Stimulated activated CD8-positive, alpha-beta memory T cell treated with anti-CD3 and anti-CD28 coated beads, Interleukin-7, amount 100 ng/mL, for 48 hours (primary cell): ENCODE results near the gene LLGL2.
"Not testable (repeated sequence)": the region's sequence is repeated elsewhere in the genome, so short reads cannot be mapped to it uniquely, and the experiment has no call there.

Experiments
- DNase-seq, 2 donors: peaks; one replicate each; pipeline ENCODE4 v3.0.0-alpha.2; 2020; ENCODE audit warnings: low read depth in 1 of 2; ENCODE audit errors: extremely low read depth in 1 of 2

The LLGL2 gene

GRCh38 chr17:75520413-75520812 is 5.1 kb upstream of the LLGL2 start:
- not testable (repeated sequence) for DNase-seq

- no peak for DNase-seq
Observed at GRCh38 chr17:75521290-75521689, 4.2 kb upstream of the LLGL2 start.

DNA sequence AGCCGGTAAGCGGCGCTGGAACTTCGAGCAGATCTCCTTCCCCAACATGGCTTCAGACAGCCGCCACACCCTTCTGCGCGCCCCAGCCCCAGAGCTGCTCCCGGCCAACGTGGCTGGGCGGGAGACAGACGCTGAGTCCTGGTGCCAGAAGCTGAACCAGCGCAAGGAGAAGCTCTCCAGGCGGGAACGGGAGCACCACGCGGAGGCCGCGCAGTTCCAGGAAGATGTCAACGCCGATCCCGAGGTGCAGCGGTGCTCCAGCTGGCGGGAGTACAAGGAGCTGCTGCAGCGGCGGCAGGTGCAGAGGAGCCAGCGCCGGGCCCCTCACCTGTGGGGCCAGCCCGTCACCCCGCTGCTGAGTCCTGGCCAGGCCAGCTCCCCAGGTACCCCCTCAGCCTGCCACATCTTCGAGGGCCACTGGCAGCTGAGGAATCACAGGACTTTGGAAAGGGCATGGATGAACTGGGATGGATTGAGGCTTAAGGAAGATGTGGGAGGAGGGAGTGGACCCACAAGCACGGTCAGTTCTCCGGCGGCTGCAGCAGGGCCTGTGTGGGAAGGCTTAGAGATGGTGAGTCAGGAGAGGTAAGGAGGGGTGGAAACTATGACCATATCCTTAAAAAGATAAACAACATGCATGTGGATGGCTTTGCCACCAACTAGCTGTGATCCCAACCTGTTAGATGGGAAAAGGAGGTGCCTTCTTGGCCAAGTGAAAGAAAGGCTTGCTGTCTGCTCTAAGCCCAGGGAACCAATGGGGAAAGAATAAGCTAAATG is 3.4 kb upstream of the LLGL2 start:
- no peak for DNase-seq

DNA sequence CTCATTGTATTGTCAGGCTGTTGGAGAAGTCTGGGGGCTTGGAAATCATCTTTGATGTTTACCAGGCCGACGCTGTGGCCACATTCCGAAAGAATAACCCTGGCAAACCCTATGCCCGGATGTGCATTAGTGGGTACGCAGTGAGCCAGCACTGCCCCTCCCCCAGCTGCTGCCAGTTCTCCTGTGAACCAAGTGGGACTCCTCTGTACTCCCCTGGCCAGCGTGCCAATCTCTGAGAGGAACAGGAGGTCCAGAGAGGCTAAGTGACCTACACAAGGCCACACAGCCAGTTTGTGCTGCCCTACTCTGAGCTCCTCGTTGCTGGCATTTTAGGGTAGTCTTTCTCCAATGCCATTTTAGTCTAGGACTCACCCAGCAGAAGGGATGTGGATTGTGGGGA is 1.9 kb upstream of the LLGL2 start:
- no peak for DNase-seq

GRCh38 chr17:75524269-75524969 is 1.1 kb upstream of the LLGL2 start:
- no peak for DNase-seq

- no peak for DNase-seq
Observed at GRCh38 chr17:75525806-75526554, 483 bp downstream of the LLGL2 start.

DNA sequence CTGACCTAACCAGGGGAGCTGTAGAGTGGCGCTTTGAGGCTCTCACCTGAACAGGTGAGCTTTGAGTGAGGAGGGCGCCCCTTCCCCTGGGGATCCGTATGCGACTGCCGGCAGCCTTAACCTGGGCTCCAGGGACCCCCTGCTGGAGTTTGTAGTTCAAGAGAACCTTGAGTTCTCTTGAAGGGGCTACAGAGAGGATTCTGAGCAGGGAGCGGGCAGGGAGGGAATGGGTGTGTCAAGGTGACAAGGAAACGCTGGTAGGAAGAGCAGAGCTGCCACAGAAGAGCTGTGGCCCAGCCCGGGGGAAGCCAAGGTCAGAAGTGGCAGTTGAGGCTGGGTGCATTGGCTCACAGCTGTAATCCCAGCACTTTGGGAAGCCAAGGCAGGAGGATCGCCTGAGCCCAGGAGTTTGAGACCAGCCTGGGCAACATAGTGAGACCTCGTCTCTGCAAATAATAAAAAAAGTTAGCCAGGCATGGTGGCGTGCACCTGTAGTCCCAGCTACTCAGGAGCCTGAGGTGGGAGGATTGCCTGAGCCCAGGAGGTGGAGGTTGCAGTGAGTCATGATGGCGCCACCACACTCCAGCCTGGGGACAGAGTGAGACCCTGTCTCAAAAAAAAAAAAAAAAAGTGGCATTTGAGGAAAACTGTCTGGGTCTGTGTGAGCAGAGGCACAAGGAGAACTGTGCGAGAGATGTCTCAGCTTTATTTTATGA is 1.2 kb downstream of the LLGL2 start:
- DNase-seq, result no peak

DNA sequence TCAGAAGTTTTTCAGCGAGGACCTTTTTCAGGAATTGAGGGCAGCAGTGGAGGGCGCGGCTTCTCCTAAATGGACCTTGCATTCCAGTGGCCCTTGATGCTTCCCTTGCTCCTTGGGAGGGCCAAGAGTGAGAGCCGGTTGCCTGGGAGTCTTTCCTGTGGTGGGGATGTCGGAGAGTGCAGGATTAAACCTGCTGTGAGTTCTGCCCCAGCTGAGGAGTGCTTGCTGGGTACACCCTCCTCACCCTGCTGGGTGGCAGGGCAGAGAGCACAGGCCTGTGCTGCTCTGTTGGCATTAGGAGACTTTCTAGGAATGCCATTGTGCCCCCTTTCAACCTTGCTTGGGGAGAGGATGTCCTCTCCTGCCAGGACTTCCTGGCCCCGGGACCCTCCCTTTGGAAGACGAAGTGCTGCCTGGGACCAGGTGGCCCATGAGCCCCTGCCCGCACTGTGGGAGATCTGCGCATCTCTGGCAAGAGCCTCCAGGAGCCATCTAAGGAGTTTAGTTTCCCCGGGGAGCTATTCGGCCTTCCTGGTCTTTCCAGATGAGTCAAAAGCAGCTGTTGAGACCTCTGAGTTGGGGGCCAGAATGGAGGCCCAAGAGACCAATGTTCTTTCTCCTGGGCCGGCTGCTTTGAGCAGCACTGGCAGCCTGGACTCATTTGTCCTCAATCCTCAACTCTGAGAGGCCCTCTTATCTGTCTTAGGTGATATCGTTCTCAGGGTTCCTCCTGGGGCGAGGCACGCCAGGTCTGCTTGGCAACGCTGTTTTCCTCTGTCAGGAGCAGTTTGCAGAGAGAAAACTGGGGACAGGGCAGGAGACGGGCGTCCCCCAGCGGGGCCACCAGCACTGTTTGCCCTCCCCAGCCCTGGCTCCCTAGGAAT is 5.6 kb downstream of the LLGL2 start:
- DNase-seq, result no peak

DNA sequence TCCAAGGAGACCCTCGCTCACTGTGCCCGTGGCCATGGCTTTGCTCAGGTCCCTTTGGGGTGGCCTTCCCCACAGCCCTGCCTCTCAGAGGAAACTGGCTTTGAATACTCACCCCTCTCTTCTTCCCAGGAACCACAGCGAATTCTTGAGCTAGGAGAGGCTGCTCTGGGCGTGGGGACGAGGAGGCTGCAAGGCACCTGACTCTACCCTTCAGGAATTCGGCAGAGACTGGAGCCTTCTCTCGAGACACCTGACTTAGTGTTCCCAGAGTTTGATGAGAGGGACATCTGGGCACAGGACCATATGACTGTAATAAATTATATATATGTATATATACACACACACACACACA is 6.2 kb downstream of the LLGL2 start:
- no peak for DNase-seq

DNA sequence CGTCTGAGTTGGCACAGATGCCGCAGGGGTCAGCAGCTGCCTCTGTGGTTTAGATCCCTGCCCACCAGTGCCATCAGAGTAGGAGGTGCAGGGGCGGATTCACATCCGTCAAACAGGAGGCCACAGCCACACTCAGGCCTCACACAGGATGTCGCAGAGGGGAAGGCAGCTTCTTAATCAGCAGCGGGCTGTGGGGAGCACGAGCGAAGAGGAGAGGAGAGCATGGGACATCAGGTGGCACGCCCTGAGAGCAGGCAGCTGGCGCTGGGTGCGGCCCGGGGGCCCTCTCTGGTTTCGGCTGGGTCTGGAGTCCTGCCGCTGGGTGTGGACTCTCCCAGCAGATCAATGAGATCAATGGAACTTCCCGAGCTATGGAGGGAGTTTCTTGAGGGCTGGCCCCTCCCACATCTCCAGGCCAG is 9.6 kb downstream of the LLGL2 start:
- peak; percentile 42 to 65 for DNase-seq

DNA sequence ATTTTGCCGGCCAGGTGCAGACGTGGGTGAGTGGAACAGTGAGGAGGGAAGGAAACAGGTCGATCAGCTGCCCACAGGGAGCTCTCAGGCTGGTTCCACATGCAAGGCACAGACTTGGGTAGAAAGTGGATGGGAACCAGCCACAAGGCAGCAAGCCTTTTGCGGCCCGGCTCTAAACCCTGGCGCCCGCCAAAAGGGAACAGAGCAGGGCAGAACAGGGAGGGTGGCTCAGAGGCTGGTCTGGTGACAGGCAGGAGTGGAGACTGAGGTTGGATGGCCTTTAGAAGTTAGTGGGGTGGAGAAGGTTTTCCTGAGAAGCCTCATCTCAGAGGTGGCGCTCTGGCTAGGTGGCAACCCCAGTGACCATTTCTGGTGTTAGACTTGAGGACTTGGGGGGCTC is 10.4 kb downstream of the LLGL2 start:
- no peak for DNase-seq

DNA sequence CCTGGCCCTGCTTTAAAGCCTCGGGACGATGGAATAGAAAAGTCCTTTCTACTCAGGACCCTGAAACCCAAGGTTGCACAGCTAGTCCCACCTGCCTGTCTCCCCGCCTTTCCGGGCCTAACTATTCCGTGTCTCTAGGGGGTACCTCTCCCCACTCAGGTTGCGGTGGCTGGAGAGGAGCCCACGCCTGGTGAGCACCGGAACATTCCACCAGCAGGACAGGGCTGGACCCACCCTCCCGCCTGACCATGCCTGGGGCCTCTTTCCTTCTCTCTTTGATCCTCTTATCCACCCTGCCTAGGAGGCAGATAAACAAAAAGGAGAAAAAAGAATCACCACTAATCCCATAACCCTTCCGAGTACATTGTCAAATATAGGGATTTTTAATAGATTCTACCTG is 10.9 kb downstream of the LLGL2 start:
- DNase-seq, result no peak

DNA sequence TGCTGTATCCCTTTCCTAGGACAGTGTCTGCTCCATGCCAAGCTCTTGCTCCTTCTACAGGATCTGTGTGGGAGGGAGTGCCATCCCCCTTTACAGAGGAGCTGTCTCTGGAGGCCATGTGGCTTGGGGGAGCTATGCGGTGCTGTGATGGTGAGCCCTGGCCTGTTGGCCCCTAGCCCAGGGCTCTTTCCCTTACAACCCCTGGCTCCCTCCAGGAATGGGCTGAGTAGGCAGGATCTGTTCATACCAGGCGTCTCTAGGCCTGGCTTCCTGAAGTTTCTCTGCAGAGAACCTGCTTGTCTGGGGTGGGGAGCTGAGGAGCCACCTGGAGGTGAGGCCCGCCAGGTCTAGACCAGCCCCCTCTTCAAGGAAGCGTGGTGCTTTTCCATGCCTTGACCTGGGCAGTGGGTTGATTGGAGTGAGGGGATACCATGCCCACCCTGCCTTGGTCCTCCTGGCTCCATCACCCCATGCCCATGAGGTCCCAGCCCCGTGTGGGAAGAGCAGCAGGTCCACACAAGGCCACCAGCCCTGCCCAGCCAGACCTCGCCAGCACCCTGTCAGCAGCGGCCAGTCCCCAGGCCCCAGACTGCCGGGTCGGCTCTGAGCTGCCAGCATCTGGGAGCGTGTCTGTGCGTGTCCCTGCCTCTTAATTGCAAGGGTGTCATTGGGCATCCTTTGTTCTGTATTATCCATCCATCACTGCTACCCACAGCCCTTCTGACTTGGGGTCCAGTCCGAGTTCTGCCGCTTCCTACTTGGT is 14.7 kb downstream of the LLGL2 start:
- no peak for DNase-seq

DNA sequence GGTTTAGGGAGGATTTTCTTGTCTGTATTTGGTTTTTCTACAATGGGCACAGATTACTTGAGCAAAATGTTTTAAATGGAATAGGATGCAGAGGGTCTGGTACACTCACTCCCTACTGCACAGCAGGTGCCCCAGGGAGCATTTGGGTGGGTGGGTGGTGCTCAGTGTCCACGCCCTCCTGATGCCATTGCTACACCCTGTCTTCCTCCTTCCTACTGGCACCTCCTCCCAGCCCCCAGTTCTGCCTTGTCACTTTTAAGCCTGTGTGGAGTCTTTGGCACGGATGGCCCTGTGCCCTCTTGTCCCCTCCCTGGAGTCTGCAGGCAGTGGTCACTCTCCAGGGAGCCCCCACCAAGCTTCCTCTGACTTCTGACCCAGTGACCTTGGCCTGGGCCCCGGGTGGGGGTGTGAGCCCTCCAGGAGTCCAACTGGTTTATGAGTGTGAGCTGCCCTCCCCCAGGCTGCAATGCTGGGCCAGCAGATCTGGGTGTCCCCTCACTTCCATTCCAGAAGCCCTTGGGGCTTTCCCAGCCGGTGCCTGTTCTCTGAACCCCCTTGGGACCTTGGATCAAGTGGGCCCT is 15.5 kb downstream of the LLGL2 start:
- no peak for DNase-seq

- no peak for DNase-seq
Observed at GRCh38 chr17:75542229-75542628, 16.7 kb downstream of the LLGL2 start.

- DNase-seq, result no peak
Observed at GRCh38 chr17:75542728-75543336, 17.3 kb downstream of the LLGL2 start.

GRCh38 chr17:75544250-75544649 is 18.8 kb downstream of the LLGL2 start:
- no peak for DNase-seq

DNA sequence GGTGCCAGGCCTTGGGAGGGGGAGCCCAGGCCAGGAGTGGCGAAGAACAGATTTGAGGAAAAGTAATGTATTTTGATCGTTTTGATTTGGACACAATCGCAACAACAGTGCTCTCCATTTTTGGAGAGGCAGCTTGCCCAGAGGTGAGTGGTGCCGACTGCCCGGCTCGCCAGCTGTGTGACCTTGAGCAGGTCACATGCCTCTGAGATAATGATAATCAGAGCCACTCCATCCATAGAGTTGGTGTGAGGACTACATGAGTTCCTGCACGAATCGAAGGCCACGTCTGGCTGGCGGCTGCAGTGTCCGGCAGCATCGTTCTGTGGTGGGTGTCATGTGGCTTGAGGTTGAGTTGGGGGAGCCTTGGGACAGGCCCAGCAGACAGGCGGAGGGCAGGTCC is 20.7 kb downstream of the LLGL2 start:
- no peak for DNase-seq

- no peak for DNase-seq
Observed at GRCh38 chr17:75547091-75547490, 21.6 kb downstream of the LLGL2 start.
